Vagina (tissue), 2 donors: ENCODE data around the gene PLEKHH3.

Source experiments
- POLR2A ChIP-seq, 2 donors: fragments of 450-650 bp; IDR thresholded peaks; one replicate each; pipeline ENCODE4 v1.6.1; 2017; ENCODE audit warnings: antibody characterized with exemption in 2 of 2, mild to moderate bottlenecking in 2 of 2, moderate library complexity in 2 of 2
- POLR2AphosphoS5 ChIP-seq, 2 donors: sonication (generic); formaldehyde crosslinking; IDR thresholded peaks; one replicate each; pipeline ENCODE4 v1.9.0; 2017; ENCODE audit warnings: antibody characterized with exemption in 2 of 2, mild to moderate bottlenecking in 2 of 2, low read depth in 1 of 2; ENCODE audit not compliant: insufficient read depth in 1 of 2
- TF ChIP-seq, protein P1 (sequence below), 3 experiments: fragments of 450-650 bp in 2 of 3; fragments of 200-600 bp in 1 of 3; sonication (generic) in 1 of 3; IDR thresholded peaks; one replicate each; pipeline ENCODE4 v1.5.1; 2017 to 2019; ENCODE audit warnings: antibody characterized with exemption in 3 of 3, mild to moderate bottlenecking in 2 of 3, moderate library complexity in 2 of 3

DNA sequence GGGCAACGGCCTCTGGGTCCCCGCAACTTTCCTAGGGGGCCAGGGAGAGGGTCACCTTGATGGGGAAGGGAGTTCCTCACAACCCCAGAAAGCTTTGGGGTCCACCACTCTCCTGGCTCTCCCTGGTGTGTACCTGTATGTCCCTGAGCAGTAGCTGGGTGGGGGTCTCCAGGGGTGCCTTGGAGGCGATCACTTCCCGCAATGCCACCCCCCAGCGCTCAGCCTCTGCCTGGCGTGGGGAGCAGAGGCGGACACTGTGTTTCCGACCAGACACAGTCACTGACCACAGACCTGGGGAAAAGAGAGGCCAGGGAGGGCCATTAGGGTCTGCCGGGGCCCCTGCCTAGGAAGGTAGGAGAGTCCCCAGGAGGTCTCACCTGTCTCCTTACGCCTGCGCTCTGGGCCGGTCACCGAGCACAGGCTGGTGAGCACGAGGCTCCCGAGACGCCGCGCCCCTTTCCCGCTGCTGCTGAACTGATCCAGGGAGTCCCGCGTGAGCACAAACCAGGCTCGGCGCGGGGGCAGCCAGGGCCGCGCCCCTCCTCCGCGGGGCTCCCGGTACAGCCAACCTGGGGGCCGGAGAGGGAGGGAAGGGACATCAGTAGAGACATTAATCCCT is 3.4 kb downstream of the PLEKHH3 start:
- TF ChIP-seq, protein P1, sequence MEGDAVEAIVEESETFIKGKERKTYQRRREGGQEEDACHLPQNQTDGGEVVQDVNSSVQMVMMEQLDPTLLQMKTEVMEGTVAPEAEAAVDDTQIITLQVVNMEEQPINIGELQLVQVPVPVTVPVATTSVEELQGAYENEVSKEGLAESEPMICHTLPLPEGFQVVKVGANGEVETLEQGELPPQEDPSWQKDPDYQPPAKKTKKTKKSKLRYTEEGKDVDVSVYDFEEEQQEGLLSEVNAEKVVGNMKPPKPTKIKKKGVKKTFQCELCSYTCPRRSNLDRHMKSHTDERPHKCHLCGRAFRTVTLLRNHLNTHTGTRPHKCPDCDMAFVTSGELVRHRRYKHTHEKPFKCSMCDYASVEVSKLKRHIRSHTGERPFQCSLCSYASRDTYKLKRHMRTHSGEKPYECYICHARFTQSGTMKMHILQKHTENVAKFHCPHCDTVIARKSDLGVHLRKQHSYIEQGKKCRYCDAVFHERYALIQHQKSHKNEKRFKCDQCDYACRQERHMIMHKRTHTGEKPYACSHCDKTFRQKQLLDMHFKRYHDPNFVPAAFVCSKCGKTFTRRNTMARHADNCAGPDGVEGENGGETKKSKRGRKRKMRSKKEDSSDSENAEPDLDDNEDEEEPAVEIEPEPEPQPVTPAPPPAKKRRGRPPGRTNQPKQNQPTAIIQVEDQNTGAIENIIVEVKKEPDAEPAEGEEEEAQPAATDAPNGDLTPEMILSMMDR (IDR thresholded peaks at IDR 0.05), result no peak
- TF ChIP-seq POLR2AphosphoS5 (IDR thresholded peaks at IDR 0.05; ENCODE audit: insufficient read depth in 1 of 2, low read depth in 1 of 2) (no peak), POLR2A (IDR thresholded peaks at IDR 0.05) (no peak)
